NOMO-1 treated with dmso at 0.1 percent for 144 hours (cell line): Measurements from ENCODE around the gene CYP4V2.

Experiments
- DNase-seq: peaks from one replicate; lab custom pipeline; 2025; ENCODE audit not compliant: unreplicated experiment; lab: John Stamatoyannopoulos, UW

The CYP4V2 gene

GRCh38 chr4:186188107-186188506 is 3.3 kb upstream of the CYP4V2 start:
- no peak for DNase-seq

- no peak for DNase-seq
These were observed 1.7 kb upstream of the CYP4V2 start for GRCh38 chr4:186189656-186190055.

DNA sequence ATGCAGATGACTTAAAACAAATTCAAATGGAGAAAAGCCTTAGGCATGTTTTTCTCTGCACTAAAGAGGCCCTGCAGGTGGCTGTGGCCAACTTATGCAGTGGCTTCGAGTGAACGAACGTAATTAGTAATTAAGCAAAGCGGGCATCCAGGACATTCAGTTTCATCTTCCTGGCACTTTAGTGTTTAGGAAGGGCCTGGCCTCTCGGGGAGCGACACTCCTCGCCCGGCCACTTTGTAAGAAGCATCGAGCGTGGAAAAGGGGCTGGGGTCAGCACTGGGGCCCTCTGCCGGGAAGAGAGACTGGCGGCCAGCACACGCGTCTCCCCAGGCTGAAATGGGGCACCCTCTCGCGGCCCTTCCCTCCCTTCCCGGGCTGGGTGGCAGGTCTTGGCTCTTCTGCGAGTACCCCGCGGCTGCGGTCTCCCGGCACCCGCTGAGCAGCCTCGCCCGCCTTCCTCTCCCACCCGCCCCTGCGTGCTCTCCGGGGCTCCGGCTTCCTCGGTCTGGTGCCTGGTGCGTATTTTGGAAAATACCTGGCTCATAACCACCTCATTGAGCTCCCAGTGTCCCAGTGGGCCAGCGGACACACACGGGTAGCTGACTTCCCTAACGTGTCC is 677 bp upstream of the CYP4V2 start:
- DNase-seq, result no peak

DNA sequence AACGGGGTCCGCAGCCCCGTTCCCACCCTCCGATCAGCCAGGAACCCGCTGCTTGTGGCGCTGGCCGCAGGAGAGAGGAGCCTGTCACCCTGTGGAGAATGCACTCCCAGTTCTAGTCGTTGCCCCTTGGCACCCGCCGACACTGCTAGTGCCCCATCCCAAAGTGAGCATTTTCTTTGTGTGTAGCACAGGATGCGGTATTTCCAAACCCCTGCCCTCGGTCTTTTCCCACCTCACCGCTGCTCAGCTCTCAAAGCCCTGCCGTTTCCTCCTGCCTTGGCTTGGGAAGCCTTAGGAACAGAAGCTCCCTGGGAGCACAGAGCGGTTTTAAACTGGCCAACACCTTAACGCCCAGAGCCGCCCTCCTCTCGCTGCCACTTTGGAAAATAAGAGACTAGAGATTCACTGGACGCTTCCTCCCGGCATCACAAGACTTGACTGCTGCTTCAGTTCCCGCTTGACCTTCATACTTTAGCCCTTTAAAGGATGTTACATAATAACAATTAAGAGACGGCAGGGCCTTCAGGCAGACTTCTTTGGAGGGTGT is 772 bp downstream of the CYP4V2 start:
- DNase-seq, result peak; percentile 31

DNA sequence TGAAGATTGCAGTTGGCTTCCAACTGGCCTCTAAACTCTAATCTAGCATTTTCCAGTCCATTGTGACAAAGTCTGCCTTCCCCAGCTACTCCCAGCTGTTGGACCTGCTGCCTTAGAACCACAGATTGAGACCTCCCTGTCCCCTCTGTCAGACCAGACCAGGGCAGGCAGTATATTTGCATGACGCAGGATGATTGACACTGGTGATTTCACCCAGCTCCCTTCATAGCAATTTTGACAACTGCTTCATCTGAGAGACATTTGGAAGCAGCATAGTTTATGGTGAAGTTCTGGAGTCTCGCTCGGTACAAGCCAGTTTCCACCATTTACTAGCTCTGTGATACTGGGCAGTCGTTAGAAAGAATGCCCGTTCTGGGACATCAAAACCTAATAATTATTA is 2.5 kb downstream of the CYP4V2 start:
- DNase-seq, result no peak

DNA sequence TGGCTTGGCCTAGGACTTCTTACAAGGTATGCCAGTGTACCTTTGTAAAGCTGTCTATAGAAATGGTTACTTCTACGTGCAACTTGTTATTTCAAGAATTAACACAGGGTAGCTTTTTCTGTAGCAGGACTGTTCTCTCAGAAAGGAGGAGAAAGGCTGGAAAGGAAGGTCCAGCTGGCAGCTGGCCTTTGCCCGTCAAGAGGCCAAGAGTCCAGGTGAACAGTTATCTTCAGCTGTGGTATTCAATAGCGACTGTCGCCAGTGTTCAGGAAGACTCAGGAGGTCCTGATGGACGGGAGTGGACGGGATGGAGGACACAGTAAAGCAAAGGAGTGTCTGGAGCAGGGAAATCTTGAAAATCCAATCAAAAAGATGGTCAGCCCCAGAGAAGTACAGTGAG is 4.7 kb downstream of the CYP4V2 start:
- DNase-seq, result no peak

GRCh38 chr4:186200516-186200915 is 9.1 kb downstream of the CYP4V2 start:
- no peak for DNase-seq

GRCh38 chr4:186201010-186201409 is 9.6 kb downstream of the CYP4V2 start:
- no peak for DNase-seq

- peak; percentile 19 for DNase-seq
These were observed 10.3 kb downstream of the CYP4V2 start for GRCh38 chr4:186201535-186202230.

DNA sequence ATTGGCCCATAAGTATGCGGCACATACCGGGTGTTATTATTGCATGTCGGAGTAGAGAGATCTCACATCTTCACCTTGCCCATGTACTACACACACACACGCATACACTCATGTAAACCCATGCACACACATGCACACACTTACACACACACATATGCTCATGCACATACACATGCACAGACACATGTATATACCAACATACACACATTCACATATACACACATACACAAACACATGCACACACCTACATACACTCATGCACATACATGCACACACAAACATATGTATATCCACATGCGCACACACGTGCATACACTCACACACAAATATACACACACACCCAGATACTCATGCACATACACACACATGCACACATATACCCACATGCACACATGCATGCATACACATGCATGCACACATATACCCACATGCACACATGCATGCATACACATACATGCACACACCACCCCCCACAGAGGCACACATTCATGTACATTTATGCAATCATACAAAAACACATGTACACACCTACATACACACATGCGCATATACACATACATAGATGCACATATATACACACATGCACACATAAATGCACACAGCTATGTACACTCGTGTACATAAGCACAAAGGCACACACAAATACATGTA is 11.2 kb downstream of the CYP4V2 start:
- no peak for DNase-seq

GRCh38 chr4:186203406-186203805 is 12.0 kb downstream of the CYP4V2 start:
- DNase-seq, result peak; percentile 75

GRCh38 chr4:186204103-186204559 is 12.8 kb downstream of the CYP4V2 start:
- DNase-seq, result peak; percentile 92

- no peak for DNase-seq
These were observed 13.3 kb downstream of the CYP4V2 start for GRCh38 chr4:186204686-186205085.

DNA sequence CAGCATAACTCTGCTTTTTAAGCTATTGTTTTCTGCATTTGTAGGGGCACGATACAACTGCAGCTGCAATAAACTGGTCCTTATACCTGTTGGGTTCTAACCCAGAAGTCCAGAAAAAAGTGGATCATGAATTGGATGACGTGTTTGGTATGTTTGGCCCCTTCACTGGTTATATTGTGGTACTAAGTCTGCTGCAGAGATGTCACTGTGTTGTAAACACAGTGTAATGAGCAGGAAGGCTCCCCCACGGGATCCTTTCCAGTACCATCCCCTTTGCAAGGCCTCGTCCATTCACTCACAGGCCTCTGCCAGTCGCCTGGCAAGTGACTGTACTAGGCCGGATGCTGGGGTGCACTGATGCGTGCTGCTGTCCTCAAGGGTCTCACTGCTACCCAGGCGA is 13.8 kb downstream of the CYP4V2 start:
- DNase-seq, result no peak

- no peak for DNase-seq
These were observed 25.2 kb downstream of the CYP4V2 start for GRCh38 chr4:186216465-186217024.

- DNase-seq, result no peak
These were observed 26.4 kb downstream of the CYP4V2 start for GRCh38 chr4:186217733-186218293.

DNA sequence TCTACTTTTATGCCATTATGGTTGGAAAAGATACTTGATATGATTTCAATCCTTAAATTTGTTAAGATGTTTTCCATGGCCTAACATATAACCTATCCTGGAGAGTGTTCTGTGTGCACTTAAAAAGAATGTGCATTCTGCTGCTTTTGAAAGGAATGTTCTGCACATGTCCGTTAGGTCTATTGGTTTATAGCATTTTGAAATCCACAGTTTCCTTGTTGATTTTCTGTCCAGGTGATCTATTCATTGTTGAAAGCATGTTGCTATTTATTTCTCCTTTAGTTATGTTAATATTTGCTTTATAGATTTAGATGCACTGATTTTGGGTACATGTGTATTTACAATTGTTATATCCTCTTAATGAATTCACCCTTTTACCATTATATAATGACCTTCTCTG is 30.3 kb downstream of the CYP4V2 start:
- no peak for DNase-seq

DNA sequence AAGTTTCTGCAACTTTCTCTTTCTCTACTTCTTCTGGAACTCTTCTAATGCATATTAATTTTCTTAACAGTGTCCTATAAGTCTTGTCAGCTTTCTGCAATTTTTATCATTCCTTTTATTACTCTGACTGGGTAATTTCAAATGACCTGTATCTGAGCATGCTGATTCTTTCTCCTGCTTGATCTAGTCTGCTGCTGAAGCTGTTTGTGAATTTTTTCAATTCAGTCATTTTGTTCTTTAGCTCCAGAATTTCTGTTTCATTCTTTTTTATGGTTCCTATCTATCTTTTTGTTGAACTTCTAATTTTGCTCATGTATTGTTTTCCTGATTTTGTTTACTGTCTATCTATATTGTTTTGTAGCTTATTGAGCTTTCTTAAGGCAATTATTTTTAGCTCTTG is 34.5 kb downstream of the CYP4V2 start:
- DNase-seq, result no peak

DNA sequence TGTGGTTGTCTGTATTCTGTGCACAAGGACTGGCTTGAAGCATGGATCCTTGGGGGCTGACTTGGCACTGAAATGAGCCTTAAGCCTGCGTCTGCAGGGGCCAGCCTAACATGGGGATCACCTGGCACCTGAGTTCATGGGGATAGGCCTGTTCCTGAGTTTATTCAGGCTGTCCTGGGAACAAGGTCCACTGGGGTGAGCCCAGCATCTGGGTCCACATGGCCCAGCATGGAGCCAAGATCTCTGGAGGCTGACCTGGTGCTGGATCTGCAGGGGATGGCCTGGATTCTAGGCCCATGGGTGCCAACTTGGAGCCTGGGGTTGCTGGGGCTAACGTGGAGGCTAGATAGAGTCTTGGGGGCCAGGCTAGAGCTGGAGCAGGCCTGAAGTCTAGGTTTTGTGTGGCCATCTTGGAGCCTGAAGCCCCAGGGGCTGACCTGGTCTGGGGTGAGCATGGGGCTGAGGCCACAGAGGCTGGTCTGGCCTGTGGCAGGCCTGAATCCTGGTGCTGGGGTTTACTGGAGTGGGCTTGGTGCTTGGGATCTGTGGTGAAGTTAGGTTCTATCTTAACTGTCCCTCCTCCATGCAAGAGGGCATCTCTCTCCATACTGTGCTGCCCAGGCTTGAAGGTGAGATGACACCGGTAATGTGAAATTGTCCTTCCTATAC is 35.3 kb downstream of the CYP4V2 start:
- no peak for DNase-seq

- no peak for DNase-seq
These were observed 35.9 kb downstream of the CYP4V2 start, which contains the start of gene KLKB1 for GRCh38 chr4:186227221-186227620. Gene KLKB1 (plus strand): TSS chr4:186227507. CDS start chr4:186228196, 689 bp downstream.
